ENCODE measurements around the gene SUFU. TPM values are rescaled to one million over a fixed set of nuclear protein-coding genes. Genes with fewer than 3 reads are reported as not detected.

SUFU gene
- 9.4 and 10.8 TPM in 2 replicates for total RNA-seq (2021; fragmentation: NEBNext Ultra II Directional; extraction: Animal tissue kit (Norgen Biotek cat#: 25700))
- polyA plus RNA-seq (2011; rRNA removed) = 7.0 and 7.1 TPM in 2 replicates
- 4.8 TPM for polyA plus RNA-seq (2011; cell fraction: cytosol; rRNA removed)
- 7.2 TPM for polyA plus RNA-seq (2011; cell fraction: nucleus; rRNA removed)
- 8.7 to 11.0 TPM (median 9.7 TPM) in 4 replicates for polyA plus RNA-seq (2012, experiment 1 of 2)
- polyA plus RNA-seq (2012, experiment 2 of 2) = 10.4 TPM
- 3.7 TPM for polyA plus RNA-seq (2013, experiment 1 of 2)
- 3.9 TPM for polyA plus RNA-seq (2013, experiment 2 of 2)
- 9.5 and 11.9 TPM in 2 replicates for polyA minus RNA-seq (2011; rRNA and poly(A)+ RNA removed)
- 6.4 TPM for polyA minus RNA-seq (2011; cell fraction: cytosol; rRNA and poly(A)+ RNA removed)
- polyA minus RNA-seq (2011; cell fraction: nucleus; rRNA and poly(A)+ RNA removed) = 7.4 TPM
- long read RNA-seq, experiment 1, full-length matches to known transcripts = 3 of 5 reads
- long read RNA-seq, experiment 1, partial matches to known transcripts = 0 of 5 reads
- long read RNA-seq, experiment 1, other reads (novel, unspliced or antisense) = 2 of 5 reads
- long read RNA-seq, experiment 2, partial matches to known transcripts = 0 of 2 reads
- long read RNA-seq, experiment 2, other reads (novel, unspliced or antisense) = 2 of 2 reads

- H3K27ac ChIP-seq (ENCODE audit: low read depth, low read length) = no peak within 1 kb of the TSS
- H3K4me2 ChIP-seq (ENCODE audit: insufficient read depth in 1 of 2, low read depth in 2 of 2, low read length in 2 of 2) = peak within 1 kb of the TSS; percentile 88 to 90
- no peak within 1 kb of the TSS for H3K23ac ChIP-seq (ENCODE audit: insufficient read length)
- peak within 1 kb of the TSS; percentile 43 for H4K8ac ChIP-seq (ENCODE audit: extremely low read depth, insufficient read depth, low read length)
- H3K14ac ChIP-seq (ENCODE audit: insufficient read length) = no peak within 1 kb of the TSS
- H2BK12ac ChIP-seq (ENCODE audit: low read depth, low read length) = no peak within 1 kb of the TSS
- peaks cover 14% of the 10 kb centered on the region for H3K23me2 ChIP-seq (ENCODE audit: low read depth, low read length)
- no peak within 1 kb of the TSS; the same call in 1 of the 2 replicates for H3K18ac ChIP-seq (ENCODE audit: extremely low read depth, low read length)
- no peaks in the 10 kb centered on the region for H3K9me3 ChIP-seq (ENCODE audit: insufficient read depth in 2 of 2, low read depth in 1 of 2, low read length in 1 of 2)
- no peaks in the 10 kb centered on the region; the same call in 1 of the 2 replicates for H3K79me1 ChIP-seq (ENCODE audit: low read depth, low read length)
- H2BK5ac ChIP-seq (ENCODE audit: low read depth, low read length) = no peak within 1 kb of the TSS
- DNase-seq (ENCODE audit: low read depth in 1 of 2, low spot score in 2 of 2) (peak; percentile 98 to 99), FAIRE-seq (peak; percentile 80)
- no peak within 1 kb of the TSS for H3K56ac ChIP-seq (replicated peaks; ENCODE audit: insufficient read length, low read depth, low read length)
- H3K4me1 ChIP-seq (replicated peaks in 1 of 4; ENCODE audit: control insufficient read depth in 3 of 4, insufficient read depth in 4 of 4, low read length in 3 of 4) = peaks cover 0 to 10% (median 3%) of the 10 kb centered on the region in 4 experiments; a peak in 4 of 7 replicates
- H2BK20ac ChIP-seq (ENCODE audit: low read length) = no peak within 1 kb of the TSS
- 0 out of 2 replicates have a peak within 1 kb of the TSS, but pooled peaks have one; percentile 88 for H2BK15ac ChIP-seq (ENCODE audit: low read length)
- H3K9ac ChIP-seq (replicated peaks in 1 of 4; ENCODE audit: extremely low read depth in 1 of 4, low read depth in 3 of 4, low read length in 3 of 4) = peak within 1 kb of the TSS; percentile 13 to 74 (median 40); a peak in 3 of 7 replicates
- no peak within 1 kb of the TSS for H2BK120ac ChIP-seq (replicated peaks; ENCODE audit: low read depth, low read length)
- ChIA-PET CTCF (ENCODE audit: partially characterized antibody) (interaction anchor here (0.7 to 16.5 kb wide), 25 partner anchors 10 to 212 kb away, joined by 3 to 182 read pairs (median 4); partner anchors contain the start of gene C10orf95), POLR2A (ENCODE audit: partially characterized antibody) (interaction anchor here (0.7 to 2.1 kb wide), 11 partner anchors 19 to 352 kb away, joined by 3 to 6 read pairs (median 4); partner anchors contain the start of genes C10orf95, CUEDC2 and NOLC1)
- no peaks in the 10 kb centered on the region for H3K36me3 ChIP-seq (ENCODE audit: control insufficient read depth in 2 of 4, insufficient read depth in 4 of 4, low read length in 3 of 4)
- peak within 1 kb of the TSS; percentile 53 for H4K5ac ChIP-seq (ENCODE audit: insufficient read length, low read depth, low read length)
- H3K4me3 ChIP-seq (ENCODE audit: extremely low read depth in 1 of 4, insufficient read depth in 2 of 4, low read depth in 3 of 4, low read length in 4 of 4) = peak within 1 kb of the TSS; percentile 90 to 100 (median 98)
- H4K91ac ChIP-seq (replicated peaks; ENCODE audit: insufficient read length, low read length) = no peak within 1 kb of the TSS
- H2AFZ ChIP-seq (ENCODE audit: low read length) = peak within 1 kb of the TSS; percentile 36
- peaks cover 0 to 35% of the 10 kb centered on the region in 2 experiments; a peak in 3 of 4 replicates for H3K79me2 ChIP-seq (ENCODE audit: control insufficient read depth in 1 of 2, insufficient read depth in 2 of 2, low read length in 2 of 2)
- peaks cover 11 to 29% of the 10 kb centered on the region in 2 experiments for H4K20me1 ChIP-seq (replicated peaks in 1 of 2; ENCODE audit: control insufficient read depth in 1 of 2, insufficient read depth in 2 of 2, low read length in 2 of 2)
- WGBS, 2 experiments (ENCODE audit: extremely low coverage in 1 of 2, insufficient coverage in 1 of 2, insufficient read length in 1 of 2, insufficient replicate concordance in 2 of 2, low coverage in 1 of 2, low lambda C conversion rate in 2 of 2, missing lambda C conversion rate in 1 of 2) = 5% methylated on average over 29 of the region's 44 CpGs; no CpG with 5 or more reads in 1 of the 2 experiments
- H3K4ac ChIP-seq (replicated peaks; ENCODE audit: insufficient read length, low read depth, low read length) = no peak within 1 kb of the TSS
- H2AK5ac ChIP-seq (ENCODE audit: low read depth, low read length) = no peak within 1 kb of the TSS
- H3K27me3 ChIP-seq (replicated peaks in 1 of 4; ENCODE audit: control insufficient read depth in 3 of 4, extremely low read depth in 1 of 4, insufficient read depth in 3 of 4, low read length in 3 of 4) = peaks cover 2 to 11% (median 8%) of the 10 kb centered on the region in 4 experiments; a peak in 4 of 7 replicates
- no peak for TF ChIP-seq BCL11A (IDR thresholded peaks at IDR 0.05; ENCODE audit: low read depth in 2 of 2, low read length in 2 of 2)
- TF ChIP-seq NRF1 (IDR thresholded peaks at IDR 0.05; ENCODE audit: low read depth, low read length) = peak; percentile 72
- TF ChIP-seq PHF8 (conservative IDR thresholded peaks at IDR 0.05; ENCODE audit: low read depth, low read length) = peak; percentile 67; the same call in 1 of the 2 replicates
Observed at GRCh38 chr10:102503264-102504178, at the start of gene SUFU. Gene SUFU, plus strand, starts transcription at chr10:102503972. Its CDS starts 181 bp downstream, at chr10:102504153.

Measured in H1 (cell line).